Endothelial cell of umbilical vein (primary cell): Measurements from ENCODE around the gene OTUB1. TPM values are rescaled to one million over a fixed set of nuclear protein-coding genes. Genes with fewer than 3 reads are reported as not detected.

Source experiments
- BruUV-seq: library from RNA; stranded (reverse); fragments of 400-500 nt; replicated peaks from 2 replicates; lab custom pipeline; 2021; lab: Mats Ljungman, UMichigan
- CTCF ChIA-PET: fragments of 300-600, 350-600 bp; sonication (Branson Sonifier 250); formaldehyde crosslinking; loops from one replicate; lab custom pipeline; 2021; ENCODE audit warnings: antibody characterized with exemption, inconsistent platforms; lab: Charles Lee
- POLR2A ChIA-PET: fragments of 300-600, 350-600 bp; sonication (Branson Sonifier 250); formaldehyde crosslinking; loops from one replicate; lab custom pipeline; 2021; ENCODE audit warnings: antibody characterized with exemption, inconsistent platforms; lab: Charles Lee
- DNase-seq: peaks from one replicate; pipeline ENCODE4 v3.0.0-alpha.2; 2011; ENCODE audit warnings: low read depth, low spot score
- FAIRE-seq: peaks from 2 replicates; lab custom pipeline; 2011; peaks lifted over from hg19 to GRCh38; lab: Jason Lieb, UNC
- H2AFZ ChIP-seq: 2 replicates; pipeline ENCODE4 v1.6.0; 2012; ENCODE audit warnings: low read depth, low read length, control low read depth, inconsistent platforms
- H3K27ac ChIP-seq: 2 replicates; pipeline ENCODE4 v1.5.1; 2011; ENCODE audit warnings: low read depth, mild to moderate bottlenecking, control low read depth, low read length, moderate library complexity; ENCODE audit not compliant: insufficient read depth
- H3K27me3 ChIP-seq, 2 experiments: 2 replicates each; pipeline versions ENCODE4 v1.6.0 to v1.6.1; 2011; ENCODE audit warnings: low read length in 2 of 2, mixed read lengths in 1 of 2; ENCODE audit not compliant: control insufficient read depth in 2 of 2, insufficient read depth in 2 of 2
- H3K36me3 ChIP-seq, 2 experiments: 2 replicates in 1 of 2; 3 replicates in 1 of 2; pipeline ENCODE4 v1.5.1; 2011; ENCODE audit warnings: low read length in 2 of 2, mild to moderate bottlenecking in 1 of 2, moderate library complexity in 1 of 2; ENCODE audit not compliant: control insufficient read depth in 2 of 2, insufficient read depth in 2 of 2; ENCODE audit errors: extremely low read depth in 1 of 2
- H3K4me1 ChIP-seq: 3 replicates; pipeline ENCODE4 v1.5.1; 2011; ENCODE audit warnings: mild to moderate bottlenecking, low read length; ENCODE audit not compliant: control insufficient read depth, insufficient read depth; ENCODE audit errors: extremely low read depth
- H3K4me2 ChIP-seq: 2 replicates; pipeline ENCODE4 v1.6.1; 2011; ENCODE audit warnings: low read length, control low read depth, mixed read lengths; ENCODE audit not compliant: insufficient read depth
- H3K4me3 ChIP-seq, 3 experiments: fragments of 200-600 bp in 1 of 3; sonication (generic), shearing (Covaris generic) in 1 of 3; replicated peaks in 1 of 3; 2 replicates each; pipeline ENCODE4 v1.5.1; 2011 to 2016; ENCODE audit warnings: control low read depth in 3 of 3, low read length in 3 of 3, mild to moderate bottlenecking in 2 of 3, inconsistent platforms in 1 of 3, low read depth in 1 of 3, moderate library complexity in 1 of 3; ENCODE audit not compliant: insufficient read depth in 1 of 3
- H3K79me2 ChIP-seq: 2 replicates; pipeline ENCODE4 v1.6.0; 2012; ENCODE audit warnings: low read length, inconsistent platforms; ENCODE audit not compliant: control insufficient read depth, insufficient read depth
- H3K9ac ChIP-seq: replicated peaks from 2 replicates; pipeline ENCODE3; 2011; ENCODE audit warnings: low read length, control low read depth; ENCODE audit not compliant: insufficient read depth; ENCODE audit errors: extremely low read depth
- H3K9me1 ChIP-seq: replicated peaks from 3 replicates; pipeline ENCODE4 v1.6.0; 2011; ENCODE audit warnings: mild to moderate bottlenecking, low read length; ENCODE audit not compliant: control insufficient read depth, insufficient read depth; ENCODE audit errors: extremely low read depth
- H3K9me3 ChIP-seq: replicated peaks from 2 replicates; pipeline ENCODE4 v1.5.1; 2012; ENCODE audit warnings: low read length, inconsistent platforms; ENCODE audit not compliant: control insufficient read depth, insufficient read depth
- H4K20me1 ChIP-seq: replicated peaks from 2 replicates; pipeline ENCODE3; 2011; ENCODE audit warnings: mild to moderate bottlenecking, low read length; ENCODE audit not compliant: control insufficient read depth, insufficient read depth; ENCODE audit errors: extremely low read depth
- CTCF ChIP-seq, 2 donors: IDR thresholded peaks; 1 replicate in 1 of 2; 2 replicates in 1 of 2; pipeline ENCODE4 v1.5.1; 2011; ENCODE audit warnings: low read length in 2 of 2, mild to moderate bottlenecking in 2 of 2, moderate library complexity in 2 of 2, control low read depth in 1 of 2, inconsistent platforms in 1 of 2, low read depth in 1 of 2; ENCODE audit not compliant: insufficient read depth in 1 of 2; ENCODE audit errors: extremely low read depth in 1 of 2
- EZH2 ChIP-seq: IDR thresholded peaks from 2 replicates; pipeline ENCODE4 v1.6.1; 2012; ENCODE audit warnings: borderline replicate concordance, low read depth, mild to moderate bottlenecking, moderate library complexity, low read length, inconsistent platforms; ENCODE audit not compliant: severe bottlenecking
- FOS ChIP-seq: IDR thresholded peaks from 2 replicates; pipeline ENCODE4 v1.6.1; 2011; ENCODE audit warnings: mild to moderate bottlenecking, low read length, moderate library complexity, borderline replicate concordance; ENCODE audit not compliant: insufficient read depth
- GATA2 ChIP-seq: IDR thresholded peaks from 2 replicates; pipeline ENCODE4 v1.7.0; 2011; ENCODE audit warnings: low read depth, mild to moderate bottlenecking, moderate library complexity, mixed read lengths, low read length; ENCODE audit not compliant: insufficient read length, insufficient read depth
- JUN ChIP-seq: IDR thresholded peaks from 2 replicates; pipeline ENCODE4 v1.6.1; 2011; ENCODE audit warnings: borderline replicate concordance, low read depth; ENCODE audit not compliant: insufficient read length, insufficient read depth
- MAX ChIP-seq: IDR thresholded peaks from 2 replicates; pipeline ENCODE4 v1.6.1; 2011; ENCODE audit not compliant: insufficient read depth, insufficient read length
- MYC ChIP-seq: IDR thresholded peaks from one replicate; pipeline ENCODE4 v1.6.1; 2011; ENCODE audit warnings: mild to moderate bottlenecking, low read depth, low read length
- POLR2A ChIP-seq: IDR thresholded peaks from 2 replicates; pipeline ENCODE4 v1.6.1; 2012; ENCODE audit warnings: low read depth, mild to moderate bottlenecking, control low read depth, low read length
- POLR2AphosphoS5 ChIP-seq: IDR thresholded peaks from 2 replicates; pipeline ENCODE4 v1.6.1; 2012; ENCODE audit warnings: low read depth, mild to moderate bottlenecking, control low read depth, low read length, moderate library complexity; ENCODE audit not compliant: insufficient read depth
- dilution Hi-C: fragments of 300-500 bp; cut with MboI; formaldehyde crosslinking; loops from one replicate; pipeline ENCODE4 v1.15.0; 2019; ENCODE audit warnings: low sequenced_read_pairs; ENCODE audit not compliant: extremely low pct_ligation_motif_present
- intact Hi-C: fragments of 100-400 bp; cut with micrococcal nuclease; formaldehyde crosslinking; loops from one replicate; pipeline ENCODE4 v1.10.0; 2022
- polyA plus RNA-seq, 4 experiments: library from polyadenylated mRNA; depleted of rRNA in 3 of 4; stranded (reverse) in 3 of 4; unstranded in 1 of 4; fragments of >200 nt; gene quantifications; 2 replicates each; pipeline versions ENCODE4 v1.2.1 to v1.2.3, GENCODE V29; 2011 to 2012; ENCODE audit warnings: missing spikeins in 1 of 4
- total RNA-seq: library from RNA; stranded (reverse); gene quantifications from 2 replicates; pipeline ENCODE4 v1.2.3, GENCODE V29; 2021

The OTUB1 gene
- total and polyA plus RNA-seq, 2 donors (not counting 3 experiments of a cell fraction or from before 2014, with no cell fraction given) = 81.9 to 256 TPM

GRCh38 chr11:63998558-63999348 lies 12.5 kb downstream of the OTUB1 start:
- peaks cover 0 to 26% of the 10 kb centered on the region in 2 experiments for H3K36me3 ChIP-seq
- no peak overlapping the region for H3K4me3 ChIP-seq
- H2AFZ ChIP-seq = no peak overlapping the region
- no peaks in the 10 kb centered on the region for H4K20me1 ChIP-seq
- no peak for DNase-seq
- intact Hi-C loops = no loop called here
- no peak overlapping the region for H3K27ac ChIP-seq
- CTCF ChIA-PET = interaction anchor here (1.2 to 4.9 kb wide), 11 partner anchors 8 to 187 kb away, joined by 3 to 162 read pairs (median 9); partner anchors contain the start of genes COX8A, MACROD1 and STIP1
- no peak for FAIRE-seq
- H3K9ac ChIP-seq = no peak overlapping the region
- H3K4me1 ChIP-seq = peaks cover 29% of the 10 kb centered on the region
- no peak for TF ChIP-seq POLR2AphosphoS5
- TF ChIP-seq MYC = no peak
- TF ChIP-seq EZH2 = no peak
- TF ChIP-seq JUN = no peak
- no peak for TF ChIP-seq GATA2
- no peak for TF ChIP-seq POLR2A
- TF ChIP-seq CTCF (IDR thresholded peaks at IDR 0.05; ENCODE audit: extremely low read depth in 1 of 2, insufficient read depth in 1 of 2, low read depth in 1 of 2, low read length in 2 of 2) = no peak
- TF ChIP-seq FOS = no peak
- no peak for TF ChIP-seq MAX
- POLR2A ChIA-PET = no interaction called here
- dilution Hi-C loops = no loop called here
- H3K27me3 ChIP-seq = no peaks in the 10 kb centered on the region
- no peak overlapping the region for H3K4me2 ChIP-seq
- no peaks in the 10 kb centered on the region for H3K79me2 ChIP-seq
- H3K9me1 ChIP-seq = no peaks in the 10 kb centered on the region
- no TSS peak for BruUV-seq
- no peaks in the 10 kb centered on the region for H3K9me3 ChIP-seq
